NCI-H748 treated with DMSO at 0.1 percent for 48 hours (cell line): ENCODE results near the gene BHMT.
A peak's percentile ranks its signal among the peaks of the same experiment; 100 is the strongest.
"Not testable (repeated sequence)": the region's sequence is repeated elsewhere in the genome, so short reads cannot be mapped to it uniquely, and the experiment has no call there.

Experiments
- DNase-seq: peaks from one replicate; lab custom pipeline; 2025; lab: John Stamatoyannopoulos, UW

Gene BHMT

DNA sequence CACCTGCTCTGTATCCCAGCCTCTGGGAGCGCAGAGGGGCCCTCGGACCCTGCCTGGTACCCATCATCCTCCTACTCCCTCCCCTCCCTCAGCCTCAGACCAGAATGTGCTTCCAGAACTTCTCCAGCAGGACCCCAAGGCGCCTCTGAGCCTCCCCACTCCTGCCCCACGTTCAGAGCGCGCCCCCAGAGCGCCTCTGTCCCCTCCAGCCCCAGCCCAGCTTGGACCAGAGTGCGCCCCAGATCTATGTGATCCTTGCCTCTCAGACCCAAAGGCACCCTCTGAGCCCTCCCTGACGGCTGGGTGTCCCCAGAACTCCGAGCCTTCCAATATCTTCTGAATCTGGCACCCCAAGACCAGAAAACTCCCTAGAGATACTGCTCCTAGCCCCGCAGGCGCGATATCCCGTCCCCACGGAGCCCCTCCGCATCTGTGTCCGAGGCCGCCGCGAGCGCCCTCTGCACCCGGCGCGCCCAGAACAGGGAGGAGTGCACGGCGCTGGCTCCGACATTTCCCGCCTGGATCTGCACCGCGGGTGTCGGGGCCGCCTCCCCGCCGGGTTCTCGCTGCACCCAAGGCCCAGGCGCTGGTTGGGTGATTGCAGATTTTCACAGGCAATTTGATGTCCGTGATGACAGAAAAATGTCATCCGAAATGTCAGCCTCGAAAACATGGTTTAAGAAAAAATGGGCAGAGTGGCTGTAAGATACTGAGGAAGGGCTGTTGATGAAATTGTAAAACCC is 522 bp downstream of the BHMT start:
- no peak for DNase-seq

- DNase-seq, result no peak
Observed at GRCh38 chr5:79112703-79113058, 1.1 kb downstream of the BHMT start.

GRCh38 chr5:79119486-79119885 is 7.9 kb downstream of the BHMT start:
- no peak for DNase-seq

DNA sequence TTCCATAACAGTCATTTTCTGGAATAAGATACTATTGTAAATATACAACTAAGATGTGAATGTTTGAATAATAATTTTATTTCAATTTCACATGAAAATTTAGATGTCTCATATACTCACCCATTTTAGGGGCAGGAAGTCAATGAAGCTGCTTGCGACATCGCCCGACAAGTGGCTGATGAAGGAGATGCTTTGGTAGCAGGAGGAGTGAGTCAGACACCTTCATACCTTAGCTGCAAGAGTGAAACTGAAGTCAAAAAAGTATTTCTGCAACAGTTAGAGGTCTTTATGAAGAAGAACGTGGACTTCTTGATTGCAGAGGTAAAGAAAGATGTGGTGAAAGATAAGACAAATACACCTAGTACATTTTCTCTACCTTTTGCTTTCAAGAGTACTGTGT is 8.6 kb downstream of the BHMT start:
- no peak for DNase-seq

DNA sequence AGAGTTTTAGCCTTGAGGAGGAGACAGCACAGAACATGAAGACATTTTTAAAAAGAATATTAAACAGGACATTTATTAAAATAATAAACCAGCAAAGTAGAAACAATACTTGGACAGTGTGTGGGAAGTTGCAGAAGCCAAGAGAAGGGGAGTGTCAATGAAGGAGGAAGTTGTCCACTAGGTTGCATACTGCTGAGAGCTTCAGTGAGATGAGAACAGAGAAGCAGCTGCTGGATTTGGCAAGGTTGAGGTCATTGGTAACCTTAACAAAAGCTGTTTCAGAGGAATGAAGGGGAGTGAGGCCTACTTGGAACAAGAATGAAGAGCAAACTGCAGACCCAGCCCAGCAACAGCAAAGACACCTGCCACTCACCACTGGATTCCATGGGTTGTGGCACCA is 11.4 kb downstream of the BHMT start:
- DNase-seq, result no peak

DNA sequence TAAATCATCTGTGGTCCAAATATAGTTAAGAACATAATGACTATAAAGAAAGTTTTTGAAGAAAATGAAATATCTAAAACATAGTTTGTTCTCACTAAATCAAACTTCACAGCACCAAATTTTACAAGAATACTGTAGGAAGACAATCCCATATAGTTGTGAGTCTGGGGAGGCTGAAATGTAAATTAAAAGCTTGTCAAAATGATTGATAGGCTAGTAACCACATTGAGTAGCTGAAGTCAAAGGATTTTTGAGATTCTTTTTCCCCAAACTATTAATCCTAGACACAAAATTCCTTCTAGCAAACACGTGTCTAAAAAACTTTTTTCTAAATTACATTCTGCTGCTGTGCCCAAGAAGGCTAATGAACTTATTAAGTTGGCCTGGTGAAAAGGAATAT is 13.0 kb downstream of the BHMT start:
- no peak for DNase-seq

GRCh38 chr5:79130781-79131180 is 19.2 kb downstream of the BHMT start:
- no peak for DNase-seq

- DNase-seq, result peak; percentile 57
Observed at GRCh38 chr5:79133121-79133656, 21.6 kb downstream of the BHMT start.

GRCh38 chr5:79133657-79134451 is 22.2 kb downstream of the BHMT start:
- DNase-seq, result peak; percentile 84

DNA sequence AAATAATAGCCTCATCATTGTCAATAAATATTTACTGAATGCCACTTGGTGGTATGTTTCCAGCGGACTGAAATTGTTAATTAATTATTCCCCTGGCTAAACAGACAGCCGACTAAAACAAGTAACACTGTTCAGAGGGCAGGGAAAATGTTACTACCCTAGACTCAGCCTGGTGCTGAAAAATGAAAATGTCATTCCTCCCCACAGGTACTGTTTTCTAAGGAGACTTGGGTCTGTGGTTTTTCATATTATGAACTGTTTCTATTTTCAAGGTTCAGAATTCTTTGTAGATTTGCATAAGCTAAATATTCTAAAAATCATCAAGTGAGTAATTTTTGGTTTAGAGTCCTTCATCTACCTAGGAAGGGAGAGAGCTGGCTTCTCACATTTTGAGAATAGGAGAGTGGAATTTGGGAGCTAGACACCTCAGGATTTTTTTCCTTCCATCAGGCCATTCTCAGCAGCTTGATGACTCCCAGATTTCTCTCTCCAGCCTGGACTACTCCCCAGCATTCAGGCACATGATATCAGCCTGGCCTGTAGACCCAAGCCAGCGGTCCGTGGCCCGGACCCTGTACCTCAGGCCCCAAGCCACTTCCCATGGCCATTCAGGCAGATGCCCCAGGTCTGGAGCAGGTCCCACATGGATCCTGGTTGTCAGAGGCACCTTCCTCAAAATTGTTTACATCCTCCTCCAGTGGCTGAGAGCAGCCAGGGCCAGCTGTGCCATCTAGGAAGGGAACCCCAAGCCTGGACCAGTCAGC is 24.4 kb downstream of the BHMT start:
- no peak for DNase-seq

GRCh38 chr5:79136618-79137017 is 25.0 kb downstream of the BHMT start:
- no peak for DNase-seq

GRCh38 chr5:79140553-79140952 is 28.9 kb downstream of the BHMT start:
- DNase-seq, result no peak

DNA sequence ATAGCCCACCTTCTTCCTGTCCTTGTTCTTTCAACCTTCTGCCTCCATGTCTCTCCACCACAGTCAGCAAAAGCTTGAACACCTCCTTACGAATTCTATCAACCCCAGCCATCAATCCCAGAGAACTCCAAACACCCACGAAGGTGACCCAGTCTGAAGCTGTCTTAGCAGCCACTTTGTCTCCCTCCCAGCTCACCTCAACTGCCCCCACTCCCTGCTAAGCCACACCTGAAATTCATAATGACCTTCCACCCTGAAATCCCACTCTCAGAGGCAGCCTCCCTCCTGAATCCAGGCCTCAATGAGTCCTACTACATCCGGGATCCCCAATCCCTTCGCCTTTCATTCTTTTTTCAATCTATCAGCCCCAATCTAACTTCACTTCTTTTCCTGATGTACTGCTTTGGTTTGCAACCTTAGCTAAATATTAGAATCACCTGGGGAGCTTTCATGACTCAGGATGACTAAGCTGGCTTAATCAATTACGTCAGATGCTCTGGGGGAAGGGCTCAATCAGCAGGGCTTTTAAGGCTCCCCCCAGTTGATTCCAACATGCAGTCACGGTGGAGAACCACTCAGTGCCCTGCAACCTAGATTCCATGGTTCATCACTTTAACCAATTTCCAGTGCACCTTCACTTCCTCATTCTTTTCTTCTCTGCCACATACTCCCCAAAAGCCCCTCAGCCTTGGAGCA is 32.2 kb downstream of the BHMT start:
- DNase-seq, result no peak

- DNase-seq, result no peak
Observed at GRCh38 chr5:79147076-79147475, 35.5 kb downstream of the BHMT start.

DNA sequence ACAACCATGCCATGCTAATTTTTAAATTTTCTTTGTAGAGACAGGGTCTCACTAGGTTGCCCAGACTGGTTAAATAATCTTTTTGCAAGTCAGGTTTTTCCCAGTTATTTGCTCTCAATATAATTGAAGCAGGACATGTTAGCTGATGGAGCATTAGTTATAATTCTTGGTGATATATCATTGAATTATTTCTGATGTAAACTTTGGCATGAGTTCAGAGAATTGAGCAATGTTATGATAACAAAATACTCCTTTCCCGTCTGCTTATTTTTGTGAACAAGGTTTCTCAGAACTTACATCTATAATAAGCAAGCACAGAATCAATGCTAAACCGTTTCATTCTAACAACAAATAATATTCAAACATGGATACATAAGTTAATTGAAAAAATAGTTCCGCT is 37.8 kb downstream of the BHMT start:
- DNase-seq, result no peak

- DNase-seq, result no peak
Observed at GRCh38 chr5:79151942-79152671, 40.5 kb downstream of the BHMT start.

DNA sequence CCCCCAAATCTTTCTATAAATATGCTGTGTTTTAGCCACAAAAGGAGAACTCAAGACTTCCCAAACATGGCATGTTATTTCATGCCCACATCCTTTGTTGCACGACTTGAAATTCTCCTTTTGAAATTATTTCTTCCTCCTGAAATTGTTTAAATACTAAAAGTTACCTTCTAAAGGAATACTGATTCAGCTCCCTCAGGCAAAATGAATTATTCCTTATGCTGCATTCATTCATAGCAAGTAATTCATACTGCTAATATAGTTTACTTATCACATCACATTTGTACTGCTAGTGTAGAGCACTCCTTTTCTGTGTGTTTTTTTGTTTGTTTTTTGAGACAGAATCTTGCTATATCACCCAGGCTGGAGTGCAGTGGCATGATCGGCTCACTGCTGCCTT is 45.7 kb downstream of the BHMT start:
- no peak for DNase-seq

DNA sequence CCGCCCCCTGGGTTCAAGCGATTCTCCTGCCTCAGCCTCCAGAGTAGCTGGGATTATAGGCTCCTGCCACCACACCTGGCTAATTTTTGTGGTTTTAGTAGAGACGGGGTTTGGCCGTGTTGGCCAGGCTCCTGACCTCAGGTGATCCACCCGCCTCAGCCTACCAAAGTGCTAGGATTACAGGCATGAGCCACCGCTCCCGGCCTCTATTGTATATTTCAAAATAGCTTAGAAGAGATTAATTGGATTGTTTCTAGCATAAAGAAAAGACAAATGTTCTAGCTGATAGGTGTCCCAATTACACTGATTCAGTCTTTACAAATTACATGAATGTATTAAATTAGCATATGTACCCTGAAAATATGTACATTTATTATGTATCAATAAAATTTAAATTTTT is 50.0 kb downstream of the BHMT start:
- DNase-seq, result not testable (repeated sequence)

GRCh38 chr5:79168031-79168430 is 56.4 kb downstream of the BHMT start:
- DNase-seq, result no peak

GRCh38 chr5:79170661-79171060 is 59.1 kb downstream of the BHMT start:
- no peak for DNase-seq

DNA sequence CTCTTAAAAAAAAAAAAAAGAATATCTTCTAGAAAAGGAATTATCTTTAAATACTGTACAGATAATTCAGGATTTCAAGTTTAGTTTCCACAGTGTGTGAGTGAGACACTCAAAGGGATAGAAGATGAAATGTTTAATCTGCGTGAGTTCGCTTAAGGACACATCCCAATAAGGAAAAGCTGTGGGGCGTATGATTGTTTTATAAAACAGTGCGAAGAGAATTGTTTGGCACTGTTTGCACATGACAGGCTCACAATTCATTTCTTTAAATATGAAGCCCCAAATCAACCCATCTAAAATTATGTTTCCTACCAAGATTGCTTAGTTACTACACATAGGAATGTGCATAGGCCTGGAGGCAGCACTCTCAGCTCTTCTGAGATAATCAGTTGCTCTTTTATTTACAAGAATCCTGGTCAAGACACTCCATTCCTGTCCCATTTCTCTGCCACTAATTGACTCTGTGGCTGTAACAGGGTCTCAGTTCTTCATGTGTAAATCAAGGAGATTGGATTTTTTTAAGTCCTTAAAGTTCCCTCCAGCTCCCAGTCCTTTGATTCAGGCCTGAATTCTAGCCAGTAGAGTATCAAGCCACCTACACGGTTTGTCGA is 60.1 kb downstream of the BHMT start:
- DNase-seq, result no peak
